GM12873 (cell line): ENCODE results near the gene CSNK1E.

Experiments
- TF ChIP-seq, protein P1 (sequence below): IDR thresholded peaks from 2 replicates; pipeline ENCODE4 v1.5.1; 2012; ENCODE audit warnings: low read depth, mild to moderate bottlenecking, moderate library complexity, low read length, control low read depth; ENCODE audit not compliant: insufficient read depth; ENCODE audit errors: missing control alignments

The CSNK1E gene

DNA sequence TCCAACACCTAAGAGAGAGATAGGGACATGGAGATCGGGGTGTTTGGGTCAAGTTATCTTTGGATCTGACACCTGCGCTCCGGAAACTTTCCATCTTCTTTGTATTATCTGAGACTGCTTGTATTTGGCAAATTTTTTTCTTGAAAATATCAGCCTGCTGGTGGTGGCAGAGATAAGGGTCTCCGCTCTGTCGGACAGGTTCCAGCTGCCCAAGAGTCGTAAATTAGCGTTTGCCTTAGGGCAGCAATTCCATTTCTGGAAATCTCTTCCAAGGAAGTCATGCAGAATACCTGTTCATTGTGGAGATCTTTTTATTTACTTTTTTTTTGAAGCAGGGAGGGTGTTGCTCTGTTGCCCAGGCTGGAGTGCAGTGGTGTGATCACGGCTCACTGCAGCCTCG lies 19.5 kb upstream of the CSNK1E start:
- TF ChIP-seq, protein P1, sequence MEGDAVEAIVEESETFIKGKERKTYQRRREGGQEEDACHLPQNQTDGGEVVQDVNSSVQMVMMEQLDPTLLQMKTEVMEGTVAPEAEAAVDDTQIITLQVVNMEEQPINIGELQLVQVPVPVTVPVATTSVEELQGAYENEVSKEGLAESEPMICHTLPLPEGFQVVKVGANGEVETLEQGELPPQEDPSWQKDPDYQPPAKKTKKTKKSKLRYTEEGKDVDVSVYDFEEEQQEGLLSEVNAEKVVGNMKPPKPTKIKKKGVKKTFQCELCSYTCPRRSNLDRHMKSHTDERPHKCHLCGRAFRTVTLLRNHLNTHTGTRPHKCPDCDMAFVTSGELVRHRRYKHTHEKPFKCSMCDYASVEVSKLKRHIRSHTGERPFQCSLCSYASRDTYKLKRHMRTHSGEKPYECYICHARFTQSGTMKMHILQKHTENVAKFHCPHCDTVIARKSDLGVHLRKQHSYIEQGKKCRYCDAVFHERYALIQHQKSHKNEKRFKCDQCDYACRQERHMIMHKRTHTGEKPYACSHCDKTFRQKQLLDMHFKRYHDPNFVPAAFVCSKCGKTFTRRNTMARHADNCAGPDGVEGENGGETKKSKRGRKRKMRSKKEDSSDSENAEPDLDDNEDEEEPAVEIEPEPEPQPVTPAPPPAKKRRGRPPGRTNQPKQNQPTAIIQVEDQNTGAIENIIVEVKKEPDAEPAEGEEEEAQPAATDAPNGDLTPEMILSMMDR, result no peak

DNA sequence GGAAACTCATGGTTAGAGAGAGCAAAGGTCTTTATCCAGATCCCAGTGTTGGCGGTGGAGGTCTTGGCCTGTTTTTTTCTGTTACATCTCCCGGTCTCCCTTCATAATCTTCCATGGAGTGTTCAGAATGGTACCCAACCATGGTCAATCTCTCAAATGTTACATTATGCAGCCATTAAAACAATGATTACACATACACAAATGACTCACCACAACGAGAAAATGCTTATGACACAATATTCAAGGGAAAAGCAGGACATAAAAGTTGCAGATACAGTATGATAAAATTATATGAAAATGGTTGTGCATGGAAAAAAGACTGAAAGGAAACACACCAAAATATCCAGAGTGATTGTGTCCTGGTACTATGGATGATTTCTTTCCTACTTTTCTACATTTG lies 17.8 kb upstream of the CSNK1E start:
- TF ChIP-seq, protein P1, result no peak

DNA sequence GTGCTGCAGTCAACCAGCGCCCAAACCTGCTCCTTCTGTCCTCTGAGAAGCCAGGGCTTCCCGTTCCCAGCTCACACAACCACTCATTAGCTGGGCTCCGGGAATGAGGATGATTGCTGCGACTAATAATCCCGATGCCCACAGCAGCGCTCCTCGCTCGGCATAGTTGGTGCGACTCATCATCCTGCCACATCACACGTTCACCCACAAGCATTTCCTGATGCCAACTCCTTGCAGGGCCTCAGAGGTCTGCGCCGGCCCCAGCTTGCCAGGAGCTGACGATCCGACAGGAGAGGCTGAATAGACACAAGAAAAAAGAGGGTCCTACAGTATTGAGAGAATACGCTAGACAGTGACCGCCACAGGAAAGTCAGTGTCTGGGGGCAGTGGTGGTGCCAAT lies 10.6 kb upstream of the CSNK1E start:
- TF ChIP-seq, protein P1, result no peak

DNA sequence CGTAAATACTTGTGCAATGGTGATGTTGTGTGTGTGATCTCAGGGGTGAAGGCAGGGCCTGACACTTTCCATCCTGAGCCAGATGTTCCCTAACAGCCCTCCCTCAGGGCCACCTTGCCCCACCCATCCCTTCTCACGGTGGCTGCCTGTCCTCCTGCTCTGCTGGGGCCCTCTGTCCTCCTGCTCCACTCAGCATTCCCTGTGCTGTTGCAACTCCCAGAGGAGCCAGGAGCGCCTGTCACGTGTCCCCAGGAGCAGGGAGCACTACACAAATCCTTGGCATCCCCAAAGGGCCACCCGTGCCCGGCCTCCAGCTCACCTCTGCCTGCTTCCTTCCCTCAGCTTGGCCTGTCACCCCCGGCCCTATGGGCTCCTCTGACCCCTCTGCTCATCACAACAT lies 10.2 kb upstream of the CSNK1E start:
- TF ChIP-seq, protein P1, result no peak

DNA sequence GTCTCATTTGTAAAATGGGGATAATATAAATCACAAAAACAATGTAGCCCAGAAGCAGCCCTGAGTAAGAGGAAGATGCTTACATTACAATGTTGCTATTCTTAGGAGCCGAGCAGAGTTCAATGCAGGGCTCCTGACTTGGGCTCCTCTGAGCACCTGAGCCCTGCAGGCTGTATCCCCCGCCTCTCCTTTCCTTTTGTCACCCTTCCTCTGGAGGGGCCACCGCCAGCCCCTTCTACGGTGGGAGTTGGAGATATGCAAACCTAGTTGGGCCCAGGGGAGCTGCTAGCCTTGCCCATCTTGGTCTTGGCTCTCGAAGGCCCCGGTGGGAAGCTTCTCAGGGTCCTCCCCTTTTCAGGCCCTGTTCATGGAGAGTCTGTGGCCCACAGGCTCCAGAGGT lies 8.4 kb upstream of the CSNK1E start:
- TF ChIP-seq, protein P1, result no peak

DNA sequence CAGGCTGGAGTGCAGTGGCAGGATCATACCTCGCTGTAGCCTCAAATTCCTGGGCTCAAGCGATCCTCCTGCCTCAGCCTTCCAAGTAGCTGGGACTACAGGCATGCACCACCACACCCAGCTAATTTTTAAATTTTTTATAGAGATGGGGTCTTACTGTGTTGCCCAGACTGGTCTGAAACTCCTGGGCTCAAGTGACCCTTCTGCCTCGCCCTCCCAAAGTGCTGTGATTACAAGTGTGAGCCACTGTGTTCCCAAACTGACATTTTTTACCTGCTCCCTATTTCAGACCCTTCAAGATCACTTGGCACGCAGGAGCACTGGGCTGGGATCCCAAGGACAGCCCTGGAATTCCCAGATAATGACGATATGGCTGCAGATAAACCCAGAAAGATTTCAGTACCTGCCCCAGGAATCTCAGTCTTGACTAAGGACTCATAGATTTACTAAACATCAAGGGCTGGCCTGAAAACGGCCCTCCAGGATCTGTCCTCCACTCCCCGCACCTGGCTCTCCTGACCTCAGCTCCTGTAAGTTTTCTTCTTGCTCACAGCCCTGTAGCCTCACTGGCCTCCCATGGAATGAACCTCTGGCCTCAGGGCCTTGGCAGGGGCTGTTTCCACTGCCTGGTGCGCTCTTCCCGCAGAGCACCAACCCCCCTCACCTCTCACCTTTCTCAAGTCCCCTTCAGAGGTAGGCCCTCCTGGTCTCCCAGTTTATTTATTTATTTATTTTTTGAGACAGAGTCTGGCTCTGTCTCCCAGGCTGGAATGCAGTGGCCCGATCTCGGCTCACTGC lies 3.6 kb upstream of the CSNK1E start:
- TF ChIP-seq, protein P1, result no peak

DNA sequence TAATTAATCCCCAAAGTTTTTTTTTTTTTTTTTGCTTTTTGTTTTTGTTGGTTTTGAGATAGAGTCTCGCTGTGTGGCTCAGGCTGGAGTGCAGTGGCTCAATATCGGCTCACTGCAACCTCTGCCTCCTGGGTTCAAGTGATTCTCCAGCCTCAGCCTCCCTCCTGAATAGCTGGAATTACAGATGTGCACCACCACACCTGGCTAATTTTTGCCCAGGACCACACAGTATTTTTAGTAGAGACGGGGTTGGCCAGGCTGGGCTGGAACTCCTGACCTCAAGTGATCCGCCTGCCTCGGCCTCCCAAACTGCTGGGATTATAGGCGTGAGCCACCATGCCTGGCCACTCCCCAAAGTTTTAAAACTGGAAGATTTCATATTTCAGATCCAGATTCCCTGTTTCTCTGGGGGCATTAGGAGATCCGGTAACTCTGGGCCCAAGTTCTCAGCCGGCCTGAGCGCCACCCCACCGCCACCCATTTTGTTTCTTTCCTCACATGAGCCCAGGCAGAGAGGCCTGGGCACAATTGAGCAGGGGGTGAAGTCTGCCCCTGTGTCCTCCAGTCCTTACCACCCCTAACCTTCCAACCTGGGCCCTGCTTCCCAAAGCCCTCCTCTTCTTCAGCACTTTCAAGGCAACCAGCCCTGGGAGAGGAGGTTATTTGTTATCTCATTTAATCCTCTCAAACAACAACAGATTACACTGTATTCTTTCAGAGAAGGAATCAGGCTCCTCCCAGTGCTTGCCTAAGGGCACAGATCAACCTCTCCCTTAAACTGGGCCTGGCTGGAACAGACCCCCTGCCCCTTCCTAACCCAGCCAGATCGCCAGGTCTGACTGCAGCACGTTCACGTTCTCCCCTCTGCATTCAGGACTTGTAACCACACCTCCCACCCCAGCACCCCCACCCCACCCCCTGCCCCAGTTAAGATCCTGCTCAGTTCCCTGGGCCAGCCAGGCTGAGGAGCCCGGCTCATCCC lies 1.9 kb upstream of the CSNK1E start:
- TF ChIP-seq, protein P1, result no peak
